GM18858 (cell line): ENCODE data around the gene FKBP5.
A peak's percentile ranks its signal among the peaks of the same experiment; 100 is the strongest.
"Not testable (repeated sequence)": the region's sequence is repeated elsewhere in the genome, so short reads cannot be mapped to it uniquely, and the experiment has no call there.

Experiments
- ATAC-seq: cut with Tn5 transposase; IDR thresholded peaks from one replicate; pipeline ENCODE4 v1.9.1; 2021; ENCODE audit not compliant: unreplicated experiment

FKBP5 gene

DNA sequence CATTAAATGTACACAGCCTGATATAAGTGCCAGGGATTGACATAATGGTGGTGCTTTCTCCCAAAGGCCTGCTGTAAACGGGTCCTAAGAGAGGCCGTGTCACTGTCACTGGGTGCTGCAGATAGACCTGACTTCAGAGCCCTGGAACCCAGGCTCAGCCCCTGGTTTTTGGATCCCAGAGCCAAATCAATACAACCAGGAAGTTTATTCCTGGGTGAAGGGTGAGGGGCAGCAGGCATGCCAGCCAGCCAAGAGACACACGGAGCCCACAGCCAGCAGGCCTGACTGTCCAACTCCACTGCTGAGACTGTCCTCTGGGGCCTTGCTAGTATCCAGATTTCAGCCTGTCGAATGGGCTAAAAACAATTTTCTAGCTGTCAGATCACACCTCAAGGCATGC lies 35.3 kb upstream of the FKBP5 start:
- no peak for ATAC-seq

DNA sequence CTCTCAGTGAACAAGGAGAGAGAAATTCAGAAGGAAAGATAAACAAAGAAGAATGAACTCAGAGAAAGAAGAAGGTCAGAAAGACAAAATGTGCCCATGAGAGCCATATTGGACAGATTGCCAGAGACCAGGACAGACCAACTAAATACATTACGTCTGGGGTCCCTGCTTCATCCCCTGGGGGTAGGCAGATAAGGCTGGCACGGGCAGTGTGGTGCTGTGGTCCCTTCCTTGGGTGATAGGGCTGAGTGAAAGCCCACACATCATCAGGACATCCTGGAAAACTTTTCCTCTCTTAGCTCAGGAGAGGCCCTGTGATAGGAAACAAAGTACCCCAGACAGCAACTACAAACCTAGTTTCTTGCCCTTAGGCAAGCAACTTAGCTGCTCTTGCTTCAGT lies 34.9 kb upstream of the FKBP5 start:
- ATAC-seq = no peak

DNA sequence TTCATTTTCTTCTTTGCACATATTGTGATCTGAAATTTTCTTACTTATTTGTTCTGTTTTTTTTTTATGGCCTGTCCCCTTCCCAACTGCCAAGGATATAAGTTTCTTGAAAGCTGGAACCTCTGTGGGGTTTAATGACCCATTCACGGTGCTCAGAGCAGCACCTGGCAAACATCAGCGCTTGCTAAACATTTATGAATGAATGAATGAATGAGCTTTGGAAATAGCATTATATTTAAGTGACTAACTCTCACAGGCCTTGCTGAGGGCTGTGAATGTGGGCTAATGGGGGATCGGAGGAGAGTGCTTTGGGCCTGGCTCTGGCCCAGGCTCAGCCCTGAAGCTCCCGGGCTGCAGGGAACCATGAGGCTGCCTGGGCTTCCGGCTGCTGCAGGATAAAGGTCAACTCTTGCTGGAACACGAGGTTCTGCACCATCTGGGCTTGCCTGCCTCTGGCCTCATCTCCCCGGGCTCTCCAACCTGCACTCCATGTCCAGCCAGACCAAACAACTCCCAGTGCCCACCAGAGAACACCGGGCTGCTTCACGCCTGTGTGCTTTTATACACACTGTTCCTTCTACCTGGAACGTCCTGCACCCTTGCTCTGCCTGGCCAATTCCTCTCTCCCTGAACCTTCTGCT lies 33.5 kb upstream of the FKBP5 start:
- no peak for ATAC-seq

DNA sequence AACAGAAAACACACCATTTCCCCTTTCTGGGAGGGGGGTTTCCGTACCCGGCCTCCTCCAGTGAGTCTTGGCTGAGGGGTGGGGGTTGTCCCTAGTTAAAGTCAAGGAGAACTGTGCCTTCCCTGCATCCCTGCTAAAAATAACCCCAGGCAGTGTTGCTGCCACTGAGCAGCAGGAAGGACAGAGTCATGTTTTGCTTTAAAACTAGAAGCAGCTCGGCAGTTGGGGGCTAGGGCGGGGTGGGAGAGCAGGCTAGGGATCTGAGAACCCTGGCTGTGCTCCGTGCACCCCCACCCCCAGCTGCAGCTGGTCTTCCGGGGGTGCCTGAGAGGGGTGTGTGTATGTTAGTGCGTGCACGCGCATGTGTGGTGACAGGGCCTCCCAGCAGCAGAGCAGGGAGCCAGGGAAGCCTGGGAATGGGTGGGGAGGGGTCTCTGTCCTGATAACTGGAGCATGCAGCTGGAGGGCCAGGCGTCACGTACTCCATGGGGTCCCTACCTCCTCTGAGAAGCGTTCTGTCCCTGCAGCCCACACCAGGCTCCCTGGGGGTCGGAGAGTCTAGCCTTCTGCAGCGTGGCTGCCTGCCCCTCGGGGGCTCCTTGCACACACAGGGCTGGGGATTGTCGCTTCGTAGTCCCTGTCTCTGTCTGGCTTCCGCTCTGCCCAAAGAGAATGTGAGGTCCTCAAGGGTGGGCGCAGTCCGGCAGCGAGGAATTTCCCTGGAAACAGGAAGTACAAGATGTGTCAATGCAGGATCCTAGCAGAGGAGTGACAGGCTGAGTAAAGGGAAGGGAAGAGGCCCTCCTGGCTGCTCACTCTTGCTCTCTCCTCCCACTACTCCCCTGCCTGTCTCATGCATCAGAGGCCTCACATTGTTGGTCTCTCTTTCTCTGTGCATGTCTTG lies 31.4 kb upstream of the FKBP5 start:
- peak; percentile 50 for ATAC-seq

DNA sequence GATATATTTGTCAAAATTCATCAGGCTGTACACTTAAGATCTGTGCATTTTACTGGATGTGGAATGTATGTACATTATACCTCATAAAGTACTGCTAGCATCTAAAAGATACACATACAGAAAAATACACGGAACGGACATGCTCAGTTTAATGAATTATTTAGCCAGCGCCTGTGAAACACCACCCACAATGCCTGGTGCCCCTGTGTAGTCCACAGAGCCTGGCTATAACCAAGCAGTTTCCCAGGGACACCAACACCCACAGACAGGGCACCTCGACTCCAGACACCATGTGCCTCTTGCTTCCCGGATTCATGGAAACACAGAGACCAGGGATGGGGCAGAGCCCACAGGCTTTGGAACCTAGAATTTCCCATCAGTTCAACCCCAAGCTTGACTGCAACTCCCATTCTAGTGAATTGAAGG lies 30.7 kb upstream of the FKBP5 start:
- ATAC-seq = peak; percentile 30

DNA sequence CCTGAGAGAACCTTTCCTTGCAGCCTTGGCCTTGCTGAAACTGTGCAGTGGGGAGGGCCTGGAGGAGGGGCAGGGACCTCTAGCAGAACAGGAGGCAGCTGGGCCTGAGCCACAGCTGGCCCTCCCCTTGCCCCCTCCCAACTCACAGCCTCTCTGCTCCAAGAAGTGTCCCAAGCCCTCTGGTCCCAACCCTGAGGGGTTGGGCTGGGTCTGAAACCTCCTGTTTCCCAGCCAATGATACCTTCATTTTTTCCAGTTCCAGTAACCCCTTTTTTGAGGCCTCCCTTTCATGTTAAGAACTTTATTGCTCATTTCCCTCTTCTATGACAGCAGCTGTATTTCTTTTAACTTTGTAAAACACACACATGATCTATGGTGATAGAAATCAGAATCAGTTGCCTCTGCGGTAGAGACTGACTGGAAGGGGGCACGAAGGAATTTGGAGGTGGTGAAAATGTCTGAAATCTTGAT lies 30.2 kb upstream of the FKBP5 start:
- ATAC-seq = no peak

DNA sequence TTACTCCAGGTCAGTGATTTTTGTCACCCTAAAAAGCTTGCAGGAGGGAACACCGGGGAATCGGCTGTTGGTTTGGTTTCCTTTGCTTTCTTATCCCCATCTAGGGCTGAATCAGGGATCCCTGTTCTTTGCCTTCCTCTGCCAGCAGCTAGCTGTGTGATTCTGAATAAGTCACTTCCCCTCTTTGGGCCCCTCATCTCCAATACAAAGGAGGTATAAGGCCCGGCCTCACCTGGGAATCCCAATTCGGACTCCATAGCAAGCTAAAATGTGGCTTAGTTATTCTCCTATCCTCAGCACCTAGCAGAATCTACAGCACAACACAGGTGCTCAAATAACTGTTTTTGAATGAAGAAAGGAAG lies 29.6 kb upstream of the FKBP5 start:
- ATAC-seq = no peak

DNA sequence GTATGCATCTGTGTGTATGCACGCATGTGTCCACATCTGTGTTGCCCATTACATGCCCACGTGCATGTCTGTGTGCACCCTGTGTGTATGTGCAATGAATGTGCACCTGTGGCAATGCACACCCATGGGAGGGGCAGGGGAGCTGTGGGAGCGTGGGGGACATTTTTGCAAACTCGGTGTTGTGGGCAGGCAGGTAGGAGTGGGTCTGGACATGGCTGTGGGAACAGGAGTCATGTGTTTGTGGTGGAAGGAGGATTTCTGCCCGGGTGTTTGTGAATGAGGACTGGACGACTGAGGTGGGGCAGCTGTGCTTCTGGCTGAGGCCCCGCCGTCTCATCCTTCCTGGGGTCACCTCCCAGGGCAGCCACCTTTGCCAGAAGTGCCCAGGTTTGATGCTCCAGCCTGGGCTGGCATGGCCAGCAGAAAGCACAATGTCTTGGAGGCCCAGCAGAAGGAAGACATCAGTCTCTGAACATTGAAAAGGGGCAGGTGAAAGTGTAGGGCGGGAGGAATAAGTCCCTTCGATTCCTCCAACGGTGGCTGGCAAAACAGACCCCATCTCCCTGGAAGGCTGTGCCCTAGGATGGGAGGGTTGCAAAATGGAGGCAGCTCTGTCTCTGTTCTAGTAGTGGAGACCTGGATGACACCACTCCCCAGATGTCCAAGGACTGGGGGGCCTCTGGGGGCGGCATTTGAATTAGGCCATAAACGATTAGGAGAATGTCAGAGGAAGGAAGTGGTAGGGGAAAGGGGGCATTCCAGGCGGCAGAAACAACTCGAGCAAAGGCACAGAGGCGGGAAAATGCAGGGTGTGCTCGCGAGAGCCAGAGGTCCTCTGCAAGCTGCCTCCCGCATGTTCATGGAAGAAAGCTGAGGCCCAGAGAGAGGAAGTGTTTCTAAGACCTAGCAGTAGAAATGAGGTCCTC lies 29.0 kb upstream of the FKBP5 start:
- ATAC-seq = no peak

DNA sequence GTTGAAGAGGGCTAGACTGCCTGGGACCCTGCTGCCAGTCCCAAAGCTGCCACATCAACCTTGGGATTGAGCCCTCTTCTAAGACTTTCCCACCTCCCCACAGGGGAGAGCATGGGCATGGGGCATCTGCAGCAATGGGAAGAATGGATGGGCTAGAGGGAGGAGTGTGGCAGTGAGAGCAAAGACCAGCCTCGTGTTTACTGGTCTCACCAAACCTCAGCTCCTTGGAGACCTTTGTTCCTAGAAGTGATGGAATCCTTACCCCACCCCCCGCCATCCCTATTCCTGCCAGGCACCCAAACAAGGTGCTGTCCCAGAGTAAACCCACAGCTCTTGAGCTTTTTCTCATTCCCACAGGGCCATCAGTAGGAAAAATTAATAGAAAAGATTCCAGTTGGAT lies 28.1 kb upstream of the FKBP5 start:
- no peak for ATAC-seq

DNA sequence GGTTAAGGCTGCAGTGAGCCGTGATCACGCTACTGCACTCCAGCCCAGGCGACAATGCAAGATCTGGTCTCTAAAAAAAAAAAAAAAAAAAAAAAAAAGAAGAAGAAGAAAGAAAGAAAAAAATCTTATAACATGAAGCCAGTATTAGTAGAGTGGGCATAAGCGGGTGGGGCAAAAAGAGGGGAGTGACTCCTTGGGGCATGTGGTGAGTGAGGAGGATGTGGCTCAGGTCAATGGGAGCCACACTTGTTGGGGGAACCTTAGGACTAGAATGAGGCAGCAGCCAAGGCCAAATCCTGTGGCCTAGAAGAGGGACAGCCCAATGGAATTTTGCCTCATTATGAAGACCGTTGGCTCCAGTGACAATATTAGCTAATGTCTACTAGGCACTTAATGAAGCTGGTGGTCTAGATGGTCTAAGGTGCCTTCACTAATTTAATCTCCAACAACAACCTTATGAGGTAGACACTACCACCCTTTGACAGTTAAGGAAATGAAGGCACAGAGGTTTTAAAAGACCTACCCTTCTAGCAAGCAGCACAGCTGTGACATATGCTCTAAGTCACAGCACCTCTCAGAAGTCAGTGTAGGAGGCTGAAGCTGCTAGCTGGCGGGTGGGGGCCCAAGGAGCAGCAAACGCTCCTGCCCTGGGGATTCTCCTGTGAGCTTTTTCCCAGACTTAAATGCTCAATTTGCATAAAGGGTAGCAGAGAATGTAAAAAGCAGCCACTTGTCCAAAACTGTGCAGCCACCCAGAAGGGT lies 24.5 kb upstream of the FKBP5 start:
- ATAC-seq = no peak

DNA sequence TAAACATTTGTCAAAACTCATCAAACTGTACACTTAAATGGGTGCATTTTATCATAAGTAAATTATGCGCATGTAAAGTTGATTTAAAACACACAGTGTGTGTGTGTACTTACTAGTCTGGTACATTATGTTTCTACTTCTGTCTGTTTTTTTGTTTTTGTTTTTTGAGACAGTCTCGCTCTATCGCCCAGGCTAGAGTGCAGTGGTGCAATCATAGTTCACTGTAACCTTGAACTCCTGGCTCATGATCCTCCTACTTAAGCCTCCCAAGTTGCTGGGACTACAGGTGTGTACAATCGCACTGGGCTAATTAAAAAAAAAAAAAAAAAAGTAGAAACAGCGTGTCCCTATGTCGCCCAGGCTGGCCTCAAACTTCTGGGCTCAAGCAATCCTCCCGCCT lies 23.0 kb upstream of the FKBP5 start:
- no peak for ATAC-seq

DNA sequence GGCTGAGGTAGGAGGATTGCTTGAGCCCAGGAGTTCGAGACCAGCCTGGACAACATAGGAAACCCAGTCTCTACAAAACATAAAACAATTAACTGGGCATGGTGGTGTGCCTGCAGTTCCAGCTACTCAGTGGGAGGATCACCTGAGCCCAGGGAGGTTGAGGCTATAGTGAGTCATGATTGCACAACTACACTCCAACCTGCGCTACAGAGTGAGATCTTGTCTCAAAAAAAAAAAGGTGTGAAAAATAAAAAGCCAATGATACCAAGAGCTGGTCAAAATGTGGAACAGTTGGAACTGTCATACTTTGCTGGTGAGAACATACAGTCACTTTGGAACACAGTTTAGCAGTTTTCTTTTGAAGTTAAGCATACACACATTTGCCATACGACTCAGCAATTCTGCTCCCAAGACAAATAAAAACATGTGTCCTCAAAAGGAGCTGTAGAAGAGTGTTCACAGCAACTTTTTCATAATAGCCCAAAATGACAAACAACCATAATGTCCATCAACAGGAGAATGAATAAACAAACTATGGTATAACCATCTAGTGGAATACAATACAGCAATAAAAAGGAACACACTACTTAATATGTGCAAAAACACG lies 21.6 kb upstream of the FKBP5 start:
- ATAC-seq = no peak

DNA sequence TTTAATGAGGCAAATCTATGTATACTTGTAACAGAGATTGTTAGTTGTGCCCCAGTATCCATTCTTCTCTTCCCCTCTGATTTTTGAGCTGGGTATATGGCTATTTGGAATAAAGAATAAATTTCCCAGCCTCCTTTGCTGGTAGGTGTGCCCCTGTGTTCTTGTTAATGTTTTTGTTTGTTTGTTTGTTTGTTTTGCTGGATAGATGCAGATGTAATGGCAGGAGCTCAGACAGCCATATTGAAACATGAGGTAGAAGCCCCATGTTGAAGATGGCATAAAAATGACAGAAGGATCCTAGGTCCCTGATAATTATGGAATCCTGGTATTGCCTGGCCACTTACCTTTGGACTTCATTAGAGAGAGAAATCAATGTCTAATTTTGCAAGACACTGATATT lies 19.9 kb upstream of the FKBP5 start:
- ATAC-seq = no peak

DNA sequence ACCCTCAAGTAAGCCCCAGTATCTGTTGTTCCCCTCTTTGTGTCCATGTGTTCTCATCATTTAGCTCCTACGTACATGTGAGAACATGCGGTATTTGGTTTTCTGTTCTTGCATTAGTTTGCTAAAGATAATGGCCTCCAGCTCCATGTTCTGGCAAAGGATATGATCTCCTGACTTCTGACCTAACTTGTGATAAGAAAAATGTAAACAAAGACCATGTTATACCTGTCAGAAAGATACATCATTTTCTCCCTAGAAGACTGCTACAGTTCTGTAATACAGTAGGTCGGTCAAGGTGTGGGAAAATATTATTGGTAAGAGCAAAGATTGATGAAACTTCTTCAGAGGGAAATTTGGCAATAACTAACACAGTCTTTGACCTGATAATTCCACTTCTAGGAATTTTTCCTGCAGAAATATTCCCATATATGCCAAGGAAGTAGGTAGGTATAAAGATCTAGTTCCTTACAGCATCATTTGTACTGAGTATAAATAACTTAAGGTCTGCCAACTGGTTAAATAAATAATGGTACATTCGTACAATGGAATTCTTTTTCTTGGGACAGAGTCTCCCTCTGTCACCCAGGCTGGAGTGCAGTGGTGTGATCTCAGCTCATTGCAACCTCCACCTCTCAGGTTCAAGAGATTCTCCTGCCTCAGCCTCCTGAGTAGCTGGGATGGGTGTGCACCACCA lies 19.1 kb upstream of the FKBP5 start:
- no peak for ATAC-seq

DNA sequence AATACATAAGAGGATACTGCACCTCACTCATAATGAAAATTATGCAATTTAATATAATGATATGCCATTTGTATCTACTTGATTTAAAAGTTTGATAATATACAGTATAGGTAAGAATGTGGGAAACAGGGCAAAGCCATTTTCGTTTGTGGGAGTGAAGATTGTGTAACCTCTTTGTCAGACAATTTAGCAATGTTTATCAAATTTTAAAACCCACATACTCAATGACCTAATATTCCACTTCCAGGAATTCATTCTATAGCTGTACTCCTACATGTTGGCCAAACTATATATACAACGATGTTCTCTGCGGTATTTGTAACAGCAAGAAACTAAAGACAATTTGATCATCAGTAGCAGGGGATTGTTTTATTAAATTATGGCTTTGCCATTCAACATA lies 17.8 kb upstream of the FKBP5 start:
- ATAC-seq = no peak

DNA sequence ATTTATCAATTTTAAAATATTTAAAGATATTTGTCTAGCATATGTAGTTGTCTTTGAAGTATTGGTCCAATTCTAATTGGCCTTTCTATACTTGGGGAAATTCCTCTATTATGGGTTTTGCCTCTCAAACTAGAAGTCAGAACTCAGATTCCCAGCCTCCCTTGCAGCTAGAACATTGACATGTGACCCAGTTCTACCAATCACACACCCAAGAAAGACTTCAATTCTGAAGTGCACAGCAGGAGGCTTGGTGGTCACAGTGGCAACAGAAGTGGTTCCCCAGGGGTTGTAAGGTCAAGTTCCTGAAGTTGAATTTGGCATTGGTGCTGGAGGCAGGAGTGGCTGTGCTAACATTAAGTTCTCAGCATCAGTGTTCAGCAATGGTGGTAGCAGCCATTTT lies 14.8 kb upstream of the FKBP5 start:
- no peak for ATAC-seq

DNA sequence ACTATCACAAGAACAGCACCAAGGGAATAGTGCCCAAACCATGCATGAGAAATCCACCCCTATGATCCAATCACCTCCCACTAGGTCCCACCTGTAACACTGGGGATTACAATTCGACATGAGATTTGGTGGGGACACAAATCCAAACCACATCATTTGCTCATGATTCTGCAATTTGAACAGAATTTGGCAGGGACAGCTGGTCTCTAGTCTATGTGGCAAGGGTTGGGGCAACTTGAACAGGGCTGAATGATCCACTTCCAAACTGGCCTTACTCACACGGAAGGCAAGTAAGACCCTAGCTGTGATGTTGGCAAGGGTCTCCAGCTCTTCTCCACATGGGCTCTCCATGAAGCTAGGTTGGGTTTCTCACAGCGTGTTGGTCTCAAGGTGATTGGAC lies 10.1 kb upstream of the FKBP5 start:
- ATAC-seq = no peak

DNA sequence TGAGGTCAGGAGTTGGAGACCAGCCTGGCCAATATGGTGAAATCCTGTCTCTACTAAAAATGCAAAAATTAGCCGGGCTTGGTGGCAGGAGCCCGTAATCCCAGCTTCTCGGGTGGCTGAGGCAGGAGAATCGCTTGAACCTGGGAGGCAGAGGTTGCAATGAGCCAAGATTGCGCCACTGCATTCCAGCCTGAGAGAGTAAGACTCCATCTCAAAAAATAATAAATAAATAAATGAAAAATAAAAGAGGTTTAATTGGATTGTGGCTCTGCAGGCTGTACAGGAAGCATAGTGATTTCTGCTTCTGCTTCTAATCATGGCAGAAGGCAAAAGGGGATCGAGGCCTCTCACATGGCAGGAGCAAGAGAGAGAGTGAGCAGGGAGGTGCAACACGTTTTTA lies 9.7 kb upstream of the FKBP5 start:
- not testable (repeated sequence) for ATAC-seq

DNA sequence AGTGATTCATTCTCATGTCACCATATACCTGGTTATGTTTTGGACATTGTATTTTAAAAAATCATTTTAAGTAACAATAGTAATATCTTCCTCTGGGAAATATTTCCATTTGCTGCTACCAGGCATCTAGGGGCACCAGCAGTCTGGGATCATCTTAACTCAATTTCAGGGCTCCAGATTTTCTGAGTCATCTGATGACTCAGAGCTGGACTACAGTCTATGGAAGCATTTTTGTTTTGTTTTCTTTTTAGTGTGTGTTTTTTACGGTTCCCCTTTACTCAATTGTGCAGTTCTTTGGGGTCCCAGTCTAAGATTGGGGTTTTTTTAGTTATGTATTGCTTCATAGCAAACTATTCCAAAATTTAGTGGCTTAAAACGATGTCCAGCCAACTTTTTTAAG lies 5.7 kb upstream of the FKBP5 start:
- ATAC-seq = no peak
